ENCODE measurements around the gene LFNG. TPM values are rescaled to one million over a fixed set of nuclear protein-coding genes. Genes with fewer than 3 reads are reported as not detected.
A peak's percentile ranks its signal among the peaks of the same experiment; 100 is the strongest.

The LFNG gene
- total and polyA plus RNA-seq, 2 of the 13 experiments (the other 11 are each of a cell fraction or from before 2014, with no cell fraction given) = 0.44 to 1.5 TPM

GRCh38 chr7:2558629-2559282, 39.2 kb downstream of the LFNG start, which contains the start of gene IQCE (continued):
- no peak for TF ChIP-seq RFXANK (CRISPR knock-in tag; IDR thresholded peaks at IDR 0.05)
- no peak for TF ChIP-seq PHF5A (CRISPR knock-in tag; IDR thresholded peaks at IDR 0.05; ENCODE audit: low read depth, unreplicated experiment)
- no peak for TF ChIP-seq POLR2G (IDR thresholded peaks at IDR 0.05; ENCODE audit: low read depth, low read length)
- TF ChIP-seq ZNF740 (CRISPR knock-in tag; IDR thresholded peaks at IDR 0.05) = no peak
- TF ChIP-seq POLR2AphosphoS5 (IDR thresholded peaks at IDR 0.05; ENCODE audit: low read depth, low read length) = no peak
- TF ChIP-seq TRIM24 (CRISPR knock-in tag; IDR thresholded peaks at IDR 0.05) = no peak
- TF ChIP-seq ZNF468 (CRISPR knock-in tag; IDR thresholded peaks at IDR 0.05) = no peak
- no peak for TF ChIP-seq MTA3 (CRISPR knock-in tag; IDR thresholded peaks at IDR 0.05)
- no peak for TF ChIP-seq HIC2 (CRISPR knock-in tag; IDR thresholded peaks at IDR 0.05; ENCODE audit: low read depth)
- TF ChIP-seq ZNF570 (CRISPR knock-in tag; IDR thresholded peaks at IDR 0.05; ENCODE audit: borderline replicate concordance) = no peak
- no peak for TF ChIP-seq ZBTB46 (CRISPR knock-in tag; IDR thresholded peaks at IDR 0.05; ENCODE audit: borderline replicate concordance)
- TF ChIP-seq ZXDC (CRISPR knock-in tag; IDR thresholded peaks at IDR 0.05) = no peak
- no peak for TF ChIP-seq FOXA1 (IDR thresholded peaks at IDR 0.05)
- no peak for TF ChIP-seq FOXA1 (CRISPR knock-in tag; IDR thresholded peaks at IDR 0.05)
- peak; percentile 94 for TF ChIP-seq PRDM10 (CRISPR knock-in tag; IDR thresholded peaks at IDR 0.05; ENCODE audit: low read depth)
- TF ChIP-seq PITX1 (CRISPR knock-in tag; IDR thresholded peaks at IDR 0.05) = no peak
- no peak for TF ChIP-seq ZNF296 (CRISPR knock-in tag; conservative IDR thresholded peaks at IDR 0.05)
- TF ChIP-seq ZNF83 (CRISPR knock-in tag; IDR thresholded peaks at IDR 0.05; ENCODE audit: borderline replicate concordance) = no peak

Measured in HepG2 (cell line).